GM18519 (cell line): ENCODE data around the gene ARID1B.
"Not testable (repeated sequence)": the region's sequence is repeated elsewhere in the genome, so short reads cannot be mapped to it uniquely, and the experiment has no call there.

Experiments used
- ATAC-seq: cut with Tn5 transposase; IDR thresholded peaks from one replicate; pipeline ENCODE4 v1.9.1; 2021; ENCODE audit warnings: mild to moderate bottlenecking, moderate library complexity; ENCODE audit not compliant: unreplicated experiment, low FRiP score

Gene ARID1B

DNA sequence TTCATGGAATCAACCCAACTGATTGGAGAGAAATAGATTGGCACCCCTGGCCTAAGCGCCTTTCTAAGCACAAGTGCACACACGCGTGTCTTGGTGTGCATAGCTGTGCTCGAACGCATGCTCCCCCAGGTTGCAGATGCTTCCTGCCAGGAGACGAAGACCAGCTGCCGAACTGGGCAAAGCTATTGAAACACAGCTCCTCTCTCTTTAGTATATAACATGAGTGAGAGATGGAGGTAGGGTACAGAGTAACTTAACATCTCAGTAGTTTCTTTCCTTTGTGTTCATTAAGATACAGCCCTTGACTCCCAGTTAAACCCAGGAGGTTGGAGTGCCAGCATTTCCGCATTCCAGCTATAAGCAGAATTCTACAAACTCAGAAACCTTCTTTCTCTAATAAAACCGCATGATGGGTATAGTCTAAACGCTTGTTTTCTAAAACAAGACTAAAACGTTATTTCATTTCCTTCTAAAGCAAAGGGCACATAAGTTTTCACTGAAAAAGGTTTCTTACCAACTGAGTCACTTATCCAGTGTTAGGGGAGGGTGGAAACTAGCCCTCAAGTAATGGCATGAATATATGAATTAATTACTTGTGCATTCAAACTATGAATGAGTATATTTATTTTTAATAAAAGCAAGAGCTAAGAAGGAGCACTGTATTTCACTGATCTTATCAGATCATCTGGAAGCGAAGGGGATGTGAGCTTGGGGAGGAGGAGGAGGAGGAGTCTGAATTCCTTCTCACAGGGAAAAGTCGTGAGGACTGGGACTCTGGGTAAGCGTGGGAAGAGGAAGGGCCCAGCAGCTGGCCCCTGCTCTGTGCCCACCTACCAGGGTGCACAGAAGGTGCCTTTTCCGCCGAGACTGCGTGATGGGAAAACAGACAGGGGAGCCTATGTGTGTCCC is 367.0 kb downstream of the ARID1B start:
- ATAC-seq: no peak

DNA sequence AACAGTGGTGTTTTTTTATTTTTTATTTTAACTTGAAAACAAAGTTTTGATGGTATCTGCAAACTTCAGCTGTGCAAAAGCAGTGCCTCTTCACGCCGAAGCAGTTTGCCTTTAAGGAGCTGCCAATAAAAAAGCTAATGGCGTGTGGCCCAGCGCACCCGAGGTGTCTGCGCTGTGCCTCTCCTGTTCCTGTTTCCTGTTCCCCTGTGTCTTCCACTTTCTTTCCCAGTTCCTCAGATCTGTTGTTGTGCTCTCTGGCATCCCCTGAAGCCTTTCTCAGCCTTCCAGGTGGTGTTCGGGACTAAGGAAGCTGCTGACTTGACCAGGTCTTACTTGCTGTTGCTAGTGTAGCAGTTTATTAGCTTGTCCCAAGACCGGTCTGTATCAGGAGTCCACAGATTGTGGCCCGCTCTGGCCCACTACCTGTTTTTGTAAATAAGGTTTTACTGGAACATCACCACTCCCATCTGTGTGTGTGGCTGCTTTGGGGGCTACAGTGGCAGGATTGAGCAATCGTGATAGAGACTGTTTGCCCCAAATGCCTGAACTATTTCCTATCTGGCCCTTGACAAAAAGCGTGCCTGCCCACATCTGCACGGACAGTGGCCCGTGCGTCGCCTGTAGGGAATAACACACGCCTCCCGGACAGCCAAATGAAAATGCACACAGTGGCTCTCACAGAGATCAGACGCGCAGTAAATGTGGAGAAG is 367.8 kb downstream of the ARID1B start:
- ATAC-seq: no peak

DNA sequence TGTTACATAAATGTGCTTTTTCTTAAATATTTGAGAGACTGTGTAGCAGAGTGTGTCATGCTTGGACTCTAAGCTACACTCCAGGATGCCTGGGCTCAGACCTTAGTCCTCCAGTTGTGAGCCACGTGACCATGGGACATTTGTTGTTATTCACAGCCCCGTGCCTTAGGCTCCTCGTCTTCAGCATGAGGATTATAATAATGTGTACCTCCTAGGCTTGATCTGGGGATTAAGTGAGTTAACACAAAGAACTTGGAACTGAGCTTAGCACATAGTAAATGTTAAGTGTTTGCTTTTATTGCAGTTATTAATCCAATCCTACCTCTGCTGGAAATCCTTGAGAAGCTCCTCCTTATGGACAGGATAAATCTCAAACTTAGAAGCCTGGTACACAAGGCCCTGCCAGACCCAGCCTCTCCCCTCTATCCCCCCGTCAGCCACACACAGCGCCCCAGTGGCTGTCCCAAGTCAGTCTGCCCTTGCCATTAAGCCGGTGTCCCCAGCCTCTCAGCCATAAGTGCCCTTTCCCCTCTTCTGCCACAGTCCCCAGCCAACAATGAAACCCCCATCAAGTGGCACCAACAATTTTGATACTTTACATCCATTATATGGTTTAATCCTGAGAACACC is 368.6 kb downstream of the ARID1B start:
- no peak for ATAC-seq

DNA sequence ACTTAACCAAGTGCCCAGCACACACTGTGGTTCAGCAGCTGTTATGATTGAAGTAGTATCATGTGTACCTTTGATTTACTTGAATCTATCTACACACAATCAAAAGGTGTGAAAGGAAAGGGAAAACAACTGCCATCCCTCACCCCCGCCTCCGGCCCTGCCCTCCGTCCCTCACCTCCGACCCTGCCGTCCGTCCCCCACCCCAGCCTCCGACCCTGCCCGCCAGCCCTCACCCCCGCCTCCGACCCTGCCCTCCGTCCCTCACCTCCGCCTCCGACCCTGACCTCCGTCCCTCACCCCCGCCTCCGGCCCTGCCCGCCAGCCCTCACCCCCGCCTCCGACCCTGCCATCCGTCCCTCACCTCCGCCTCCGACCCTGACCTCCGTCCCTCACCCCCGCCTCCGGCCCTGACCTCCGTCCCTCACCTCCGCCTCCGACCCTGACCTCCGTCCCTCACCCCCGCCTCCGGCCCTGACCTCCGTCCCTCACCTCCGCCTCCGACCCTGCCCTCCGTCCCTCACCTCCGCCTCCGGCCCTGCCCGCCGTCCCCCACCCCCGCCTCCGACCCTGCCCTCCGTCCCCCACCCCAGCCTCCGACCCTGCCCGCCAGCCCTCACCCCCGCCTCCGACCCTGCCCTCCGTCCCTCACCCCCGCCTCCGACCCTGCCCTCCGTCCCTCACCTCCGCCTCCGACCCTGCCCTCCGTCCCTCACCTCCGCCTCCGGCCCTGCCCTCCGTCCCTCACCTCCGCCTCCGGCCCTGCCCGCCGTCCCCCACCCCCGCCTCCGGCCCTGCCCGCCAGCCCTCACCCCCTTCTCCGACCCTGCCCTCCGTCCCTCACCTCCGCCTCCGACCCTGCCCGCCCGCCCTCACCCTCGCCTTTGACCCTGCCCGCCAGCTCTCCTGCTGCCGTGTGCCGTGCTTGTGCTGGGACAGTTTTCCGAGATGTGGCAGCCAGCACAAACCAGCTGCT is 370.2 kb downstream of the ARID1B start:
- not testable (repeated sequence) for ATAC-seq

DNA sequence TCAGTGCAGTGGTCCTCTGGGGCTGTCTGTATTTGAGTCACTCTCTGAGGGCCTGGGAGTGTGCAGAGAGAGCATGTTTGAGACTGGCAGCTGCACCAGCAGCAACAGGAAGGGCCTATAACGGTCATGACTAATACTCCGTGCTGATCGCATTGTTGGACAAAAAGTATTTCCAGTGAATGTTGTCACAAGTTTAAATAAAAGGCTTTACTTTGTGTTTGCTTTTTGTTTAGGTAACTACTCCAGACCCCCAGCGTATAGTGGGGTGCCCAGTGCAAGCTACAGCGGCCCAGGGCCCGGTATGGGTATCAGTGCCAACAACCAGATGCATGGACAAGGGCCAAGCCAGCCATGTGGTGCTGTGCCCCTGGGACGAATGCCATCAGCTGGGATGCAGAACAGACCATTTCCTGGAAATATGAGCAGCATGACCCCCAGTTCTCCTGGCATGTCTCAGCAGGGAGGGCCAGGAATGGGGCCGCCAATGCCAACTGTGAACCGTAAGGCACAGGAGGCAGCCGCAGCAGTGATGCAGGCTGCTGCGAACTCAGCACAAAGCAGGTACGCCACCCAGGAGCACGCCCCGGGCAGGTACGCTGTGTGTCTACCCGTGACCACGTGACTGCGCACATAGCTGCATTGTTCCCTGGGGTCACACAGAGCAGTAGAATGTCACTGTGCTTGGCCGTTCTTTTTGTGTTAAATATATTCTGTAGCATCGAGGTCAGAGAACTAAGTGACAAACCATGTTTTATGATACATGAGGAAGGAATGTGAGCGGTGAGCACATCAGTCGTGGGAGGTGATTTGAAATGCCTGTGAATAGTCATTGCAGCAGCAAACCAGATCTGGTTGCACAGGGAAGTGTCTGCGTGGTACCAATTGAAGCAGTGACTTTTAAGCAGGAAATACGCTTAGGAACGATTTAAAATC is 371.5 kb downstream of the ARID1B start:
- no peak for ATAC-seq

DNA sequence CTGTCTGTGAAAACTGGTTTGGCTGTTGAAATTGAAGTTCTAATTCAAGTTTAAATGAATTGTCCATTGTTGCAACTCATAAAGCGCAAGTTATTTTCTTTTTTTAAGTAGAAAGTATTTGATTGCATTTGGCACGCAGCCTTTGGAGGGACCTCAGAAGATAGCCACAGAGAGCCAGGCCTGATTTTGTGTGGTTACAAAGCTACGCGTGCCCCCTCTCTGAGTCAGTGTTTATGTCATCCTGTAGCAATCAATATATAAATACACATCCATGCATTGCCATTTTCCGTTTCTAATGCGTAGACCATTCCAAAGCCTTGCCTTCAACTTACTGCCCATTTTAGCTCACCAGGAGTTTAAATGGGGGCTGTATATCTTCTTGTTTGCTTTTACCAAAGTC is 372.9 kb downstream of the ARID1B start:
- no peak for ATAC-seq

DNA sequence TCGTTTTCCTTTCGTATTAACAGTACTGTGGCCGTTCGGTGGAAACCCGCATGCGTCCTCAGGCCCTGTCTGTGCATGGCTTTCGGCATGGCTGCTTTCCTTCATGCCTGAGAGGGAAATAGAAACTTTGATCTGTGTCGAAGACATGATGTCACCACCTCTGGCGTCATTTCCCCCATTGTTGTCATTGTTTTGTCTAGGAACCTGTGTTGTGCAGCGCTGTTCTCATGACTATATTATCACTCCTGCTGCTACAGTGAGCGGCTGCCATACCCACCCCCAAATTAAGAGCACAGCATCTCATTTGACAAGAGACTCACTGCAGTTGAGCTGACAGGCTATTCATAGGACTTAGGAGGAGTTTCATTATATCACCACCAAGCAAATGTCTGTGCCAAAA is 373.9 kb downstream of the ARID1B start:
- no peak for ATAC-seq

DNA sequence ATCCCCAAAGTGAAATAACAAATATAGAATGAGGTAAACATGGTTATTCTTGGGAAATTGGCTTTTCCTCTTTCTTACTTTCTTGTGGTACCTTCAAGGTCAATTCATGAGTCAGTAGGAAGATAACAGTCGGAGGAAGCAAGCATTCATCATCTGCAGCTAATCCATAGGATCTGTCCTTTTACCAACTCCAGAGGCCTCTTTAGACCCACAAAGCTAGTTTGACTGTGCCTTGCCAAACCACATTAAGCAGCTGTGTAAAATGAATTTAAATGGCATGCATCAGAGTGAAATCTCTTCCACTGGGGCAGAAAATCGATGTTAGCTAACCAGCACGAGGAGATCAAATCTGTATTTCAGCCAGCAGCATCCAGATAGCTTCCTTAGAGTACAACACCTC is 374.8 kb downstream of the ARID1B start:
- ATAC-seq: no peak

DNA sequence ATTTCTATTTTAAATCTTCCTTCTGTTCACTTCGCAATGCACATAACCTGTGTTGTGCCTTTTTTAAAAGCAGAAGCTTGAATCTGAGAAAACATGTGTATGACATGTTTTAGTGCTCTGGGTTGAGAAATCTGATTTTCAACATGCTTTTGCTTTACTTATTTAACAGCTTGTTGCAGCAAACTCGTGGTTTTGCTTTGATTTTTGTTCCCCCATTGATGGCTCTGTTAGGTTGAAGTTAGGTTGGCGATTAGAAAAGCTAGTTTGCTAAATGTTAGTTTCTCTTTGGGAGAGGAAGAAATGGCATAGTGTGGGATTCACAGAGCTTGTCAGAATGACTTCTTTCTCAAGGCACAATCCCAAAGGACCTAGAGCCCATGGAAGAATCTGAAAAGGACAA is 375.4 kb downstream of the ARID1B start:
- ATAC-seq: no peak

DNA sequence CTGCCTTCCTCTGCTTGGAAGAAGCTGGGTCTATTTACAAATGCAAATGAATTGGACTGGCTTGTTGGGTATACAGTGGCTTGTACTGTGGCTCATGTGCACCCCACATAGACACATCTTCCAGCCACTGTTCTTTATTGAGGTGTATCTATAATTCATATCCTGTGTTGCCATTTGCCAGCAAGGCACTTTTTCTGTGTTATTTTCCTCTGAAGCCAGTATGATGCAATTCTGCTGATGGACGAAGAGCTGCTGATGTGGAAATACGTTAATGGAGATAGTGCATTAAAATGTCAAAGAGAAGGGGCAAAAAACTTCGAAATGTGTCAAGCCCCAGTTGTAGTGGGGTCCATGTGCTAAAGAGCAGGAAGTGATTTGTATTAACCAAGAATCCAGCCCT is 378.6 kb downstream of the ARID1B start:
- ATAC-seq: no peak

DNA sequence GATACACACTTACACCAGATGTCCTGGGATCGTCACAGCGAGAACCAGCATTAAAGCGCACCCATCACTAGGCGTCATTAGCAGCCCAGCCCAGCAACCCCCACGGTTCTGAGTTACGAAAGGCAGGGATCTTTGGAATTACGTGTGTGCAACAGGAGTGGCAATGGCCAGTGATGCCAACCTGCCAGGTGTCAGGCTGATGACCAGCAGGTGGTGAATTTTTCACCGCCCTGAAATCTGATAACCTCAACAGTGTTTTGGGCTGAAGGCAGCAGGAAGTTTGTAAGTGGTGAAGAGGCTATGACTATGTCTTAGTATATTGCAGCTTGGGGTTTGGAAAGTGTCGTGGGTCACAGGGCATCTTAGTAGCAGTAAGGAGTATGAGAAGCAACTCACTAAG is 380.1 kb downstream of the ARID1B start:
- ATAC-seq: no peak

DNA sequence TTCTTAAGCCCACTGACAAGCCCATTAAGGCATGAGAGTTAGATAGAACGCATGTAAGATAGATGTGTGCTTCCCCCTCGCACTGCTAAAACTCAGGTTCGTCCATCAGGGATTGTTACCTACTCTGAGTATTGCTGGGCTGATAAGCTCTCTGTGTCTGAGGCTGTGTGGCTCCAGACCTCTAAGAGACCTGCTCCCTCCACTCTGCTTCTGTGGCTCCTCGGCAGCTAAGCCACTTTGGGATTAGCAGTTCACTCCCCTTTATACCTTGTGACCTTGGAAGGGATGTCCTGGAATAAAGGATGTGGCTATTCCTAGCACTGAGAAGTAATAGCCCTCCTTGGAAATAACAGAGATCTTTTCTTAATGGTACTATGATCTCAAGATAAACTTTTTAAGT is 381.3 kb downstream of the ARID1B start:
- ATAC-seq: no peak

DNA sequence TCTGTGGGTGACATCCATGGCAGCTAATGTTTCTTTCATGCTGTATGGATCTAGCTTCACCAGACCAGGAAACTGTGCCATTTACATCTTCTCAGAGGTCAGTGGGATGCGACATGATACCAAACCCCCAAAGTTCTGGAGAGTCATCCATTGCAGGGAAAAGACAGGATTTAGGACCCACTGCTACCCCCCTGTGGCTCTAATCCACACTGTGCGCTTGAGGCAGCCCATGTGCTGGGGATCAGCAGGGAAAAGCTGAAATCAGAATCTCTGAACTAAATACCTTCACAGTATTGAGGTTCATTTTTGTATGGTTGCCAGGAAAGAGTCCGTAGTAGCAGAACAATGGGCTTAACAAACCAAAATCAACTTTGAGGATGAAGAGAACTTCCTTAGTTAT is 381.7 kb downstream of the ARID1B start:
- ATAC-seq: no peak

DNA sequence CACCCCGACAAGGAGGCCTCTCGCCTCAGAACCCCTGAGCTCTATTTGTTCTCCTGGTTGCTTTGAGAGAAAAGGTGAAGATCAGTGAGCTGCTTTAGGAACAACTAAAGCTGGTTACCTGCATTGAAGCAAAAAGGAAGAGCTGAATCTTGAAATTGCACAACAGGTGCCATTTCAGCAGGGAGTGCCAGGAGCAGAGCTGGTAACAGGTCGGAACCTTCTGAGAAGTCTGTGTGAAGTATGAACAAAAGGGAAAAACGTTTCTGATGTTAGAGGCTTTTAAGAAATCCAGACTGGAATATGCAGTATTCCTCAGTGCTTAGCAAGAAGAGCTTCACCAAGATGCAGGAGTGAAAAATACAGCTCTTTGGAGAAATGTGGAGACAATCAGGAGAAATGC is 382.2 kb downstream of the ARID1B start:
- ATAC-seq: no peak

DNA sequence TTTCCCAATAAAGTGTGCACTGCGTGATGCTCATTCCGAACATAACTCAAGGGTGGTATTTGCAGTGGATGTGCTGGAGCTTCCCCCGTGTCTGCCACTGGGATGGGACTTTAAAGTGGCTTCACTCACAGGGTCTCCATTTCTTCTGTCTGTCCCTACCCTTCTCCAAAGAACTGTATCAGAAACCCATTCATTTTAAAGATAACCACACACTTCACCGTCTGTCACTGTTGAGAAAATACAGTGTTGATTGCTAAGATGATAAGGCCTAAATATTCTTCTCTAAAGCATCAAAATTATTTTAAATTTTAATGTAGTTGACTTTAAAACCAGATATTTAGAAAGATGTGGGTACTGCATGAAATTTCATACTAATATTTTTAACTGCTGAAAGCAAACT is 384.7 kb downstream of the ARID1B start:
- no peak for ATAC-seq

DNA sequence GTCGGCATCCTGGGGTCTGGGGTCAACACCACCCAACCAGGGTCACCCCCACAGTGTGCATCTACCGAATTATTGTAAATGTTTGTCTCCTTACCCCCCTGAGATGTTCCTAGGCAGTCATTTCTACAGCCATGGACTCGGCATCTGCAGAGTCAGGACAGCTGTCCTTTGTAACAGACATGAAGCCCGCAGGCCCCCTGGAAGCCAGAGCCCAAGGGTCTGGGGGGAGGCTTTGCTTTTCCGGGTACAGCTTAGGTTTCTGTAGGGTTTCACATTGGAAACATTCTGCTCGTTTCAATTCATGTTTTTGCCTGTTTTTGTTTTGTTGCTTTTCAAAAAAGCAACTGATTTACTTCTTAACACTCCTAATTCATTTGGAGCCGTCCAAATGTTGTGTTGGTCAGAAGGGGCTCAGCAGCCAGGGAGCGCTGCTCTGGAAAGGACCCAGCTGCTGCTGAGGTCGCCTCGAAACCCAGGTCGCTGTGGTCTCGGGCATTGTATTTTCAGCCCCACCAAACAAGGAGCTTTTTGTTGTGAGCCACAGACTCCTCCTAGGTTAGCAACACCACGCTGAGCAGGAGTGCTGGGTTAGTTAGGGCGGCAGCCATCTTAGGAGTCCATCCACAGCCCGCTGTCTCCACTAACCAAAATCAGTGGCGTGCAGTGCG is 385.7 kb downstream of the ARID1B start:
- ATAC-seq: no peak

DNA sequence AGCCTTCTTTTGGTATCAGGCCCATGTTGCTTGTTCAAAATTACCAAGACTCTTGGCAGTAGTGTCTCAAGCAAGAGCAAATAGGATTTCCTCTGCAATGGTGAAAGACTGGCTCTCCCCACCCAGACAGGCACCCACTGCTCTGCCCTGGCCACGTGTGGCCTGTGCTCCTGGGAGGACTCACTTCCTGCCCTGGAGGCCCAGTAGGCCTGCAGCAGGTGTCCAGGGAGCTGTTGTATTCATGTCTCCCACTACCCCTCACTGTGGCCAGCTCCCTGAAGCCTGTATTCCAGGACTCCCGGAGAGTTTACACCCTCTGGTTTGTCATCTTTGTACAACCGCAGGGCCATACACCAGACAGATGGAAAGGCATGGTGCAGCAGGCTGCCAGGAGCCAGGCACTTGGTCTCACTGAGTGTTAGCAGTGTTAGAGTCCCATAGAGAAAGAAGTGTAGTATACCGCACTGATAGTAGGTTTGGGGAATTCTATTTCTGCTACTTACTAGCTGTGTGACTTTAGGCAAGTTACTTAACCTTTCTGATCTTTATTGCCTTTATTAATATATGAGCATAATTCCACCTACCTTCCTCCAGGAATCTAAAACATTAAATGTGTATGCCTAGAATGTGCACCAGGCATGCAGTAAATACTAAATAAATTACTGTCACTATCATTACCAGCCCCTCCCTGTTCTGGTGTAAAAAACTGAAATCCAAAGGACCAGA is 386.4 kb downstream of the ARID1B start:
- no peak for ATAC-seq

DNA sequence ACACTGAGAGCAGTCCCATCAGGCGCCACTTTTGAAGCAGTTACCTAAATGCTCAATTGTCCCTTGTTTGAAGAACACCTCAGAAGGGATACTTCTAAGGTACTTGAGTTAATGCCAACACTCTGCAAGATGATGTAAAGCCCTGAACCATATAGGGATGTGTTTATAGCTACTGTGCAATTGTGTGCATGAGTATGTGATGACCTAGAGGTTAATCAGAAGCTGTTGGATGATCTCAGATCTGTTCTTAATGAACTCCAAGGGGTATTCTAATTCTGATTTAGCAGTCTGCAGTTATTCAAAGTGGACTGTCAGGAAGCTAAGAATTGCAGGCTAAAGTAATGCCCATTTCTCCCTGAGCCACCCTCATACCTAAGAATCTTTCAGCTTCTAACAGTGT is 387.8 kb downstream of the ARID1B start:
- no peak for ATAC-seq
